Endodermal cell (in vitro differentiated cells): ENCODE data around the gene PPP1R3F. TPM values are rescaled to one million over a fixed set of nuclear protein-coding genes. Genes with fewer than 3 reads are reported as not detected.

Experiments
- DNase-seq: peaks from one replicate; pipeline ENCODE4 v3.0.0-alpha.2; 2017
- H3K27ac ChIP-seq: 2 replicates; pipeline ENCODE4 v1.5.1; 2013; ENCODE audit warnings: mild to moderate bottlenecking, low read depth, low read length, moderate library complexity
- H3K27me3 ChIP-seq: 2 replicates; pipeline ENCODE4 v1.6.1; 2013; ENCODE audit warnings: mild to moderate bottlenecking, low read length, moderate library complexity; ENCODE audit not compliant: insufficient read depth, control insufficient read depth, poor library complexity, severe bottlenecking
- H3K36me3 ChIP-seq: 2 replicates; pipeline ENCODE4 v1.7.0; 2013; ENCODE audit warnings: mild to moderate bottlenecking, low read length, moderate library complexity; ENCODE audit not compliant: control insufficient read depth, insufficient read depth
- H3K4me1 ChIP-seq: one replicate; pipeline ENCODE4 v1.7.0; 2013; ENCODE audit warnings: low read length; ENCODE audit not compliant: control insufficient read depth, insufficient read depth
- H3K4me3 ChIP-seq: 2 replicates; pipeline ENCODE4 v1.5.1; 2013; ENCODE audit warnings: mild to moderate bottlenecking, low read length, moderate library complexity
- H3K9ac ChIP-seq: 2 replicates; pipeline ENCODE4 v1.6.1; 2013; ENCODE audit warnings: mild to moderate bottlenecking, low read length, moderate library complexity; ENCODE audit not compliant: poor library complexity, severe bottlenecking; ENCODE audit errors: extremely low read depth
- H3K9me3 ChIP-seq: 2 replicates; pipeline ENCODE4 v1.6.1; 2013; ENCODE audit warnings: mild to moderate bottlenecking, low read length, moderate library complexity; ENCODE audit not compliant: control insufficient read depth
- H3K27ac Mint-ChIP-seq: 2 replicates; pipeline ENCODE4 v1.8.0; 2020; ENCODE audit warnings: mixed read lengths
- H3K27me3 Mint-ChIP-seq: 2 replicates; pipeline ENCODE4 v1.8.0; 2021; ENCODE audit warnings: mild to moderate bottlenecking, mixed read lengths; ENCODE audit not compliant: insufficient read depth
- H3K36me3 Mint-ChIP-seq: 2 replicates; pipeline ENCODE4 v1.8.0; 2020; ENCODE audit warnings: low read depth, mixed read lengths
- H3K4me1 Mint-ChIP-seq: 2 replicates; pipeline ENCODE4 v1.8.0; 2020; ENCODE audit warnings: mixed read lengths
- H3K4me3 Mint-ChIP-seq: 2 replicates; pipeline ENCODE4 v1.8.0; 2020; ENCODE audit warnings: mild to moderate bottlenecking, moderate library complexity, mixed read lengths
- H3K9me3 Mint-ChIP-seq: 2 replicates; pipeline ENCODE4 v1.8.0; 2020; ENCODE audit warnings: mild to moderate bottlenecking, mixed read lengths
- CTCF ChIP-seq: fragments of 200-600 bp; sonication (generic); conservative IDR thresholded peaks from 2 replicates; pipeline ENCODE4 v1.5.0; 2021; ENCODE audit warnings: antibody characterized with exemption, mild to moderate bottlenecking
- WGBS, 2 experiments: methylation state at CpG; one replicate each; pipeline versions ENCODE4 v1.1.5 to v1.1.7; 2013; ENCODE audit warnings: missing lambda C conversion rate in 2 of 2, mixed read lengths in 1 of 2; ENCODE audit not compliant: insufficient coverage in 1 of 2, insufficient read length in 1 of 2; 5-methylcytosine and 5-hydroxymethylcytosine counted together
- long read RNA-seq, 4 experiments: library from polyadenylated mRNA in 2 of 4; library from RNA in 1 of 4; library from capped mRNA in 1 of 4; stranded (forward) in 3 of 4; unstranded in 1 of 4; transcript quantifications; one replicate each; pipeline ENCODE4 v2.0.0, GENCODE V29; 2020 to 2021; ENCODE audit warnings: inconsistent platforms in 1 of 4
- polyA plus RNA-seq, 2 experiments: library from polyadenylated mRNA; stranded (reverse); fragments of 50-300 nt; gene quantifications; one replicate each; pipeline ENCODE4 v1.2.3, GENCODE V29; 2013
- total RNA-seq, 2 donors: library from RNA; stranded (reverse); fragmentation: NEBNext Ultra II Directional in 1 of 2; extraction: Animal tissue kit (Norgen Biotek cat#: 25700) in 1 of 2; gene quantifications; 2 replicates in 1 of 2; 3 replicates in 1 of 2; pipeline ENCODE4 v1.2.1, GENCODE V29; 2021

Gene PPP1R3F
- 10 to 100 TPM in 1 of 2 donors, 1 to 10 TPM in 1; 6.9 to 16.6 TPM for total RNA-seq
- 8.7 TPM for polyA plus RNA-seq (2013, experiment 1 of 2)
- polyA plus RNA-seq (2013, experiment 2 of 2): 12.0 TPM
- long read RNA-seq, experiment 1, partial matches to known transcripts: 4 of 6 reads
- long read RNA-seq, experiment 1, other reads (novel, unspliced or antisense): 2 of 6 reads
- long read RNA-seq, experiment 2, transcript PPP1R3F-201 (4 exons, 3,421 nt): major isoform, 14 of 32 reads
- long read RNA-seq, experiment 2, partial matches to known transcripts: 11 of 32 reads
- long read RNA-seq, experiment 2, other reads (novel, unspliced or antisense): 7 of 32 reads
- long read RNA-seq, experiment 3, partial matches to known transcripts: 0 of 1 reads
- long read RNA-seq, experiment 3, other reads (novel, unspliced or antisense): 0 of 1 reads
- long read RNA-seq, experiment 4, partial matches to known transcripts: 2 of 2 reads
- long read RNA-seq, experiment 4, other reads (novel, unspliced or antisense): 0 of 2 reads

GRCh38 chrX:49269767-49270248, at the start of gene PPP1R3F:
TSS of gene PPP1R3F (plus strand) at chrX:49269793. CDS start at chrX:49269870, 77 bp downstream.
- peak within 1 kb of the TSS; percentile 77 for H3K9ac ChIP-seq
- H3K27me3 Mint-ChIP-seq: no peaks in the 10 kb centered on the region
- no peaks in the 10 kb centered on the region for H3K9me3 ChIP-seq
- no peak for TF ChIP-seq CTCF
- peaks cover 71% of the 10 kb centered on the region for H3K9me3 Mint-ChIP-seq
- peak within 1 kb of the TSS; percentile 99 for H3K27ac Mint-ChIP-seq
- peak within 1 kb of the TSS; percentile 77 for H3K4me3 Mint-ChIP-seq
- 0% methylated on average over 61 of the region's 70 CpGs; no CpG with 5 or more reads in 1 of the 2 experiments for WGBS, 2 experiments
- no peaks in the 10 kb centered on the region for H3K36me3 ChIP-seq
- H3K36me3 Mint-ChIP-seq: peaks cover 7% of the 10 kb centered on the region
- peak within 1 kb of the TSS; percentile 85 for H3K4me3 ChIP-seq
- H3K4me1 ChIP-seq: peaks cover 2% of the 10 kb centered on the region
- DNase-seq: no peak
- H3K27ac ChIP-seq: peak within 1 kb of the TSS; percentile 95
- H3K4me1 Mint-ChIP-seq: peaks cover 3% of the 10 kb centered on the region
- H3K27me3 ChIP-seq: no peaks in the 10 kb centered on the region

- Histone ChIP-seq H3K27me3 (no peaks in the 10 kb centered on the region), H3K36me3 (no peaks in the 10 kb centered on the region), H3K27ac (no peak overlapping the region), H3K4me3 (no peak overlapping the region), H3K9ac (no peak overlapping the region), H3K4me1 (no peaks in the 10 kb centered on the region), H3K9me3 (no peaks in the 10 kb centered on the region)
- H3K36me3 Mint-ChIP-seq: no peaks in the 10 kb centered on the region
- H3K27ac Mint-ChIP-seq: no peak overlapping the region
- peaks cover 26% of the 10 kb centered on the region for H3K27me3 Mint-ChIP-seq
- H3K4me1 Mint-ChIP-seq: no peaks in the 10 kb centered on the region
- H3K4me3 Mint-ChIP-seq: no peak overlapping the region
- no peak for DNase-seq
- TF ChIP-seq CTCF: no peak
- H3K9me3 Mint-ChIP-seq: peaks cover 80% of the 10 kb centered on the region
Observed at GRCh38 chrX:49220100-49220499, 49.5 kb upstream of the PPP1R3F start.

- Histone ChIP-seq H3K36me3 (no peaks in the 10 kb centered on the region), H3K9me3 (no peaks in the 10 kb centered on the region), H3K27ac (no peak overlapping the region), H3K9ac (no peak overlapping the region), H3K4me1 (no peaks in the 10 kb centered on the region), H3K27me3 (no peaks in the 10 kb centered on the region), H3K4me3 (no peak overlapping the region)
- no peak for DNase-seq
- no peaks in the 10 kb centered on the region for H3K36me3 Mint-ChIP-seq
- 67 to 68% methylated on average over 1 to 2 of the region's 2 CpGs for WGBS, 2 experiments
- no peak for TF ChIP-seq CTCF
- peaks cover 30% of the 10 kb centered on the region for H3K27me3 Mint-ChIP-seq
- peaks cover 78% of the 10 kb centered on the region for H3K9me3 Mint-ChIP-seq
- no peak overlapping the region for H3K27ac Mint-ChIP-seq
- H3K4me3 Mint-ChIP-seq: no peak overlapping the region
- no peaks in the 10 kb centered on the region for H3K4me1 Mint-ChIP-seq
Observed at GRCh38 chrX:49221868-49222267, 47.7 kb upstream of the PPP1R3F start.
